ENCODE data around the gene GRAMD1B.

GRCh38 chr11:123523539-123523938 is 93.5 kb downstream of the GRAMD1B start:
- TF ChIP-seq CTCF (IDR thresholded peaks at IDR 0.05) (no peak), POLR2A (IDR thresholded peaks at IDR 0.05) (no peak)
